Neural progenitor cell (in vitro differentiated cells): ENCODE results near the gene ALDH3B1. TPM values are rescaled to one million over a fixed set of nuclear protein-coding genes. Genes with fewer than 3 reads are reported as not detected.
A peak's percentile ranks its signal among the peaks of the same experiment; 100 is the strongest.
"Not testable (repeated sequence)": the region's sequence is repeated elsewhere in the genome, so short reads cannot be mapped to it uniquely, and the experiment has no call there.

Experiments used
- DNase-seq: peaks from one replicate; pipeline ENCODE4 v3.0.0-alpha.2; 2016; ENCODE audit warnings: low spot score
- H2AFZ ChIP-seq: fragments of 200-600 bp; sonication (generic); replicated peaks from 2 replicates; pipeline ENCODE4 v1.6.1; 2016; ENCODE audit warnings: antibody characterized with exemption
- H3F3A ChIP-seq: fragments of 200-600 bp; sonication (generic); 2 replicates; pipeline ENCODE4 v1.6.1; 2016; ENCODE audit warnings: antibody characterized with exemption, low read depth
- H3K27ac ChIP-seq: fragments of 200-600 bp; sonication (generic); 2 replicates; pipeline ENCODE4 v1.5.1; 2016; ENCODE audit warnings: mild to moderate bottlenecking
- H3K27me3 ChIP-seq: fragments of 200-600 bp; sonication (generic); 2 replicates; pipeline ENCODE4 v1.6.1; 2016; ENCODE audit warnings: mild to moderate bottlenecking, moderate library complexity
- H3K36me3 ChIP-seq: fragments of 200-600 bp; sonication (generic); 2 replicates; pipeline ENCODE4 v1.5.1; 2016
- H3K4me1 ChIP-seq: fragments of 200-600 bp; sonication (generic); 2 replicates; pipeline ENCODE4 v1.6.1; 2016; ENCODE audit warnings: mixed run types
- H3K4me2 ChIP-seq: fragments of 200-600 bp; sonication (generic); 2 replicates; pipeline ENCODE4 v1.6.1; 2016
- H3K4me3 ChIP-seq: fragments of 200-600 bp; sonication (generic); 2 replicates; pipeline ENCODE4 v1.5.1; 2016
- H3K79me2 ChIP-seq: fragments of 200-600 bp; sonication (generic); 2 replicates; pipeline ENCODE4 v1.6.1; 2016; ENCODE audit warnings: low read depth
- H3K9ac ChIP-seq: fragments of 200-600 bp; sonication (generic); 2 replicates; pipeline ENCODE4 v1.6.1; 2016
- H3K9me3 ChIP-seq: fragments of 200-600 bp; sonication (generic); 2 replicates; pipeline ENCODE4 v1.5.1; 2016; ENCODE audit warnings: low read depth
- H4K20me1 ChIP-seq: fragments of 200-600 bp; sonication (generic); 2 replicates; pipeline ENCODE4 v1.6.1; 2016; ENCODE audit warnings: low read depth
- H3K27ac Mint-ChIP-seq: 3 replicates; pipeline ENCODE4 v1.8.0; 2021; ENCODE audit warnings: mixed read lengths
- H3K27me3 Mint-ChIP-seq: 2 replicates; pipeline ENCODE4 v1.8.0; 2022; ENCODE audit warnings: low read depth, mild to moderate bottlenecking, inconsistent platforms, moderate library complexity, mixed read lengths; ENCODE audit not compliant: insufficient read depth
- H3K36me3 Mint-ChIP-seq: 3 replicates; pipeline ENCODE4 v1.8.0; 2021; ENCODE audit warnings: mixed read lengths
- H3K4me1 Mint-ChIP-seq: 3 replicates; pipeline ENCODE4 v1.8.0; 2021; ENCODE audit warnings: mixed read lengths
- H3K4me3 Mint-ChIP-seq: 3 replicates; pipeline ENCODE4 v1.8.0; 2021; ENCODE audit warnings: mild to moderate bottlenecking, moderate library complexity, mixed read lengths
- H3K9me3 Mint-ChIP-seq: 3 replicates; pipeline ENCODE4 v1.8.0; 2020; ENCODE audit warnings: mixed read lengths
- CTCF ChIP-seq: fragments of 200-600 bp; sonication (generic); IDR thresholded peaks from 2 replicates; pipeline ENCODE4 v1.5.1; 2017; ENCODE audit warnings: antibody characterized with exemption, mild to moderate bottlenecking
- EZH2 ChIP-seq: fragments of 200-600 bp; sonication (generic); IDR thresholded peaks from 2 replicates; pipeline ENCODE4 v1.6.1; 2017; ENCODE audit warnings: antibody characterized with exemption, mild to moderate bottlenecking, moderate library complexity
- total RNA-seq: library from RNA; depleted of rRNA; stranded (reverse); fragments of >200 nt; gene quantifications from 2 replicates; pipeline ENCODE4 v1.2.3, GENCODE V29; 2015; ENCODE audit warnings: low replicate concordance

The ALDH3B1 gene
- total RNA-seq, 1 donor from 2014 or later, result not detected

DNA sequence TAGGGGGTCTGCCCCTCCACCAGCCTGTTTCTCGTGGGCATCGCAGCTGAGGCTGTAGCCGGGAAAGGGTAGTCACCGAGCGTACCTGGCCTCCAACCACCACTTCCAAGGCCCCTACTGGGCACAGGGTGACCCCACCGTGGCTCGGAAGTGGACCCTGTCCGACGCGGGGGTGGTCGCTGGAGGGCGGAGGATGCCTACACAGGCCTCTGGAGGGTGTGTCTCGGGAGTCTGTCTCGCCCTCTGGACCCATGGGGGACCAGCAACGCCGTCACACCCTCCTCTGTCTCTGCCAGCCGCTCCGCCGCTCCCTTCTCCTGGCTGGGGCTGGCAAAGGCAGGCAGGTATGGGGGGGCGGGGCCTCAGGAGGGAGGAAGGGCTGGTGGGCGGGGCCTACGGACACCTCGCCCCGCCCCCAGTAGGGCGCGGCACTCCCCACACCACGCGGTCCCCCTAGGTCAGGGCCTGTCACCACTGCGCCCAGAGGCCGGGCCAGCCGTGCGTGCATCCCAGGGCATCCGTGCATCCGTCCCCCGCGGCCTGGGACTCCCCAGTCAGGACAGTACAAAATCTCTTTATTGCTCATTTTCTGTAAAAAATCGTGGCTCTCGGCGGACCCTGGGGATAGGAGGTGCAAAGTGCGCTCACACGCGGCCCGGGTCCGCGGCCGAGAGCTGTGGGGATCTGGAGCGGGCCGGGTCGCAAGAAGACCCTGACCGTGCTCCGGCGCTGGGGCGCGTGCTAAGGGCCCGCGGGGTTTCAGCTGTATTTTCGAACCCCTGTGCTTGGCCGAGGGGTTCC is 19.4 kb upstream of the ALDH3B1 start:
- Histone ChIP-seq H3K4me3 (peak overlapping the region; percentile 42), H3K27me3 (peaks cover 16% of the 10 kb centered on the region), H2AFZ (peak overlapping the region; percentile 76), H3K4me2 (peak overlapping the region; percentile 80)
- H3K4me1 Mint-ChIP-seq, H3K27ac ChIP-seq, H3K4me1 ChIP-seq, H3K36me3 ChIP-seq, H4K20me1 ChIP-seq, H3K9me3 Mint-ChIP-seq, H3K9ac ChIP-seq, H3K36me3 Mint-ChIP-seq, H3K9me3 ChIP-seq, H3K79me2 ChIP-seq, H3F3A ChIP-seq, H3K27ac Mint-ChIP-seq: not testable (repeated sequence)
- Mint-ChIP-seq H3K4me3 (peak overlapping the region; percentile 65), H3K27me3 (peaks cover 19% of the 10 kb centered on the region)
- TF ChIP-seq EZH2, result peak; percentile 65
- DNase-seq, result peak; percentile 68

- not testable (repeated sequence) for H3K4me1 Mint-ChIP-seq, H3K4me1 ChIP-seq, H3K9me3 Mint-ChIP-seq, H4K20me1 ChIP-seq, H3K9me3 ChIP-seq, H3K27ac Mint-ChIP-seq, H3F3A ChIP-seq, DNase-seq, H3K27ac ChIP-seq, H3K36me3 ChIP-seq, H3K79me2 ChIP-seq, H3K36me3 Mint-ChIP-seq, H3K9ac ChIP-seq
- TF ChIP-seq CTCF (peak; percentile 19), EZH2 (peak; percentile 61)
- H3K4me3 ChIP-seq, result peak overlapping the region; percentile 42
- peaks cover 16% of the 10 kb centered on the region for H3K27me3 ChIP-seq
- peak overlapping the region; percentile 80 for H3K4me2 ChIP-seq
- H2AFZ ChIP-seq, result peak overlapping the region; percentile 76
- Mint-ChIP-seq H3K27me3 (peaks cover 21% of the 10 kb centered on the region), H3K4me3 (peak overlapping the region; percentile 74)
These were observed 18.6 kb upstream of the ALDH3B1 start for GRCh38 chr11:67991347-67992121.

DNA sequence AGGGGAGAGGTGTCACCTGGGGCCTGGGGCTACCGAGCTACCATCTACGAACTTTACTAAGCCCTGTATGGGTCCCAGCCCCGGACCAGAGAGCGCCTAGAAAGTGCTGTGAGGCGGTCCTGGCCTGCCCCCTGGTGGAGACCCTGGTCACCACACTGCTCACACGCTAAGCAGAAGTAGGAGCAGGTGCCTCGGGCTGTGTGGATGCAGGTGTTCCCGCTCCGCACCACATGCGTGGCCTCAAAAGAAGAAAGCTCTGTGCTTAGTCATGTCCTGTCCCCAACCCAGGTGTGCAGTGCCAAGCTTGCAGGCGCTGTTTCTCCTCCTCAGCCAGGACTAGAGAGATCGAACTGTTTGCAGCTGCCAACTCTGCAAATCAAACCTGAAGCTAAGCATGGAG is 16.3 kb upstream of the ALDH3B1 start:
- H4K20me1 ChIP-seq, H3K4me2 ChIP-seq, H3K9me3 Mint-ChIP-seq, H3K4me3 ChIP-seq, H3K4me1 ChIP-seq, H3K4me3 Mint-ChIP-seq, H3K27ac ChIP-seq, H3K9me3 ChIP-seq, H3K36me3 ChIP-seq, H3K36me3 Mint-ChIP-seq, H2AFZ ChIP-seq, H3F3A ChIP-seq, H3K27ac Mint-ChIP-seq, H3K79me2 ChIP-seq, H3K9ac ChIP-seq: not testable (repeated sequence)
- H3K27me3 ChIP-seq, result peaks cover 16% of the 10 kb centered on the region
- TF ChIP-seq CTCF, result peak; percentile 65
- Mint-ChIP-seq H3K27me3 (peaks cover 26% of the 10 kb centered on the region), H3K4me1 (peaks cover 14% of the 10 kb centered on the region)
- peak; percentile 56 for DNase-seq

DNA sequence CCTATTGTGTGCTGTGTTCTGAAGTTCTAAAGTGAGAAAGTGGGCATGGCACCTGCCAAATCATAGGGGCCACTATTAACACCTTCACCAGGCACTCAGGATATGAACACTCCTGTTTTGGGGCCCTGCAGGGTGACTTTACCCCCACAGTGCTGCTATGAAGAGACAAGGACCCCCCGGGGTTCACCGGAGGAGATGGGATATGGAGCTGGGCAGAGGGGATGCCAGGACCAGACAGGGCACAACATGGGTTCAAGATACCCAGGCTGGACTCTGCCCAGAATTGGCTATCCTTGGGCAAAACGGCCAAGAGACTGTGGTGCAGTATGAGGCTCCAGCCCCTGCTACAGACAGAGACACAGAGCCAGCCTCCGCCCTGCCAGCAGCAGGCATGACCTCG is 15.7 kb upstream of the ALDH3B1 start:
- H3K9me3 Mint-ChIP-seq, H3K79me2 ChIP-seq, H3K9me3 ChIP-seq, H4K20me1 ChIP-seq, H3K4me1 ChIP-seq, H3K36me3 Mint-ChIP-seq, DNase-seq, H3K9ac ChIP-seq, H3F3A ChIP-seq, H3K27ac ChIP-seq, H3K4me3 ChIP-seq, H3K27ac Mint-ChIP-seq, H2AFZ ChIP-seq, H3K4me2 ChIP-seq, H3K36me3 ChIP-seq: not testable (repeated sequence)
- Mint-ChIP-seq H3K4me3 (peak overlapping the region; percentile 58), H3K4me1 (peaks cover 14% of the 10 kb centered on the region), H3K27me3 (peaks cover 27% of the 10 kb centered on the region)
- peaks cover 16% of the 10 kb centered on the region for H3K27me3 ChIP-seq

- H3K79me2 ChIP-seq, H3K9ac ChIP-seq, H3K36me3 ChIP-seq, H2AFZ ChIP-seq, H3K4me3 Mint-ChIP-seq, H3K27ac ChIP-seq, H3K9me3 ChIP-seq, H3K4me1 ChIP-seq, H3K4me3 ChIP-seq, H3K4me2 ChIP-seq, DNase-seq, H3F3A ChIP-seq, H3K27ac Mint-ChIP-seq, H3K36me3 Mint-ChIP-seq, H3K9me3 Mint-ChIP-seq, H4K20me1 ChIP-seq: not testable (repeated sequence)
- Mint-ChIP-seq H3K27me3 (peaks cover 25% of the 10 kb centered on the region), H3K4me1 (peaks cover 19% of the 10 kb centered on the region)
- H3K27me3 ChIP-seq, result peaks cover 16% of the 10 kb centered on the region
These were observed 15.0 kb upstream of the ALDH3B1 start for GRCh38 chr11:67995129-67995528.

DNA sequence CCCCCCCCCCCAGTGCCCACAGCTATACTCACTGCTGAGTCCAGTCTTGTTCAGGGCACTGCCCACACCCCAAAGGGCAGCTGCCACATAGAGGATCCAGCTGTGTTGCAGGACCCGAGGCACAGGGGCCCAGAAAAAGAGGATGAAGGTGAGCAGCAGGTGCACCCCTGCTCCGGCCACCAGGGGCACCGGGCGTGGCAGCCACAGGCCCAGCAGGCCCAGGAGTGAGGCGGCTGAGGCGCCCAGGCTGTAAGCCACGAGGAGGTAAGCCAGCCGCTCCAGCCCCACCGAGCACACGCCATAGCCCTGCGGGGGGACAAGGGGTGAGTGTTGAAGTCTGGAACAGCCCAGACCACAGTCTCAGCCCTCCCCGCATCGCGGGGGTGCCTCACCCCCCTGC is 14.5 kb upstream of the ALDH3B1 start:
- peaks cover 14% of the 10 kb centered on the region for H3K27me3 ChIP-seq
- not testable (repeated sequence) for H3K36me3 Mint-ChIP-seq, H3F3A ChIP-seq, H3K9me3 Mint-ChIP-seq, H3K9ac ChIP-seq, H3K79me2 ChIP-seq, H3K9me3 ChIP-seq, H3K4me1 ChIP-seq, H3K27ac ChIP-seq, H3K36me3 ChIP-seq, H2AFZ ChIP-seq, H3K27ac Mint-ChIP-seq, H3K4me3 ChIP-seq, DNase-seq, H4K20me1 ChIP-seq, H3K4me2 ChIP-seq, H3K4me3 Mint-ChIP-seq
- peaks cover 25% of the 10 kb centered on the region for H3K27me3 Mint-ChIP-seq
- H3K4me1 Mint-ChIP-seq, result peaks cover 20% of the 10 kb centered on the region
